HepG2 (cell line): ENCODE results near the gene MLXIPL. TPM values are rescaled to one million over a fixed set of nuclear protein-coding genes. Genes with fewer than 3 reads are reported as not detected.

Source experiments
- BRCA1 ChIP-seq: sonication (generic); formaldehyde crosslinking; IDR thresholded peaks from 2 replicates; pipeline ENCODE4 v1.4.0; 2020; ENCODE audit warnings: missing genetic modification reagents
- CBX2 ChIP-seq, 2 experiments: fragments of 200-600 bp in 1 of 2; sonication (generic); formaldehyde crosslinking in 1 of 2; IDR thresholded peaks; 2 replicates each; pipeline versions ENCODE4 v1.7.0 to v1.8.1; 2018 to 2022; ENCODE audit warnings: low read depth in 2 of 2, low read length in 1 of 2, mild to moderate bottlenecking in 1 of 2, missing genetic modification reagents in 1 of 2
- KMT2A ChIP-seq: sonication (generic); formaldehyde crosslinking; IDR thresholded peaks from 2 replicates; pipeline ENCODE4 v1.4.0; 2020; ENCODE audit warnings: missing genetic modification reagents
- MAFF ChIP-seq: IDR thresholded peaks from 2 replicates; pipeline ENCODE4 v1.6.1; 2011; ENCODE audit warnings: low read depth, low read length, improper control_type of control experiment
- MNT ChIP-seq: fragments of 450-650 bp; IDR thresholded peaks from 2 replicates; pipeline ENCODE4 v1.6.1; 2016
- MXI1 ChIP-seq: IDR thresholded peaks from 3 replicates; pipeline ENCODE4 v1.6.1; 2012; ENCODE audit warnings: low read depth, low read length, inconsistent platforms, borderline replicate concordance
- RCOR2 ChIP-seq: IDR thresholded peaks from 2 replicates; pipeline ENCODE4 v1.6.1; 2016; ENCODE audit warnings: missing biosample characterization, missing genetic modification reagents
- SNRNP70 ChIP-seq: fragments of 200-400 bp; formaldehyde crosslinking; IDR thresholded peaks from 2 replicates; pipeline ENCODE4 v1.6.1; 2017; ENCODE audit warnings: mild to moderate bottlenecking, low read depth, low read length, moderate library complexity
- SOX6 ChIP-seq, 2 experiments: fragments of 450-650 bp in 1 of 2; sonication (generic) in 1 of 2; formaldehyde crosslinking in 1 of 2; IDR thresholded peaks; 2 replicates each; pipeline versions ENCODE4 v1.4.0 to v1.6.1; 2017 to 2020; ENCODE audit warnings: antibody characterized with exemption in 1 of 2, mild to moderate bottlenecking in 1 of 2, missing genetic modification reagents in 1 of 2
- SRSF1 ChIP-seq: fragments of 200-400 bp; formaldehyde crosslinking; optimal IDR thresholded peaks from 2 replicates; pipeline ENCODE3; 2017; ENCODE audit warnings: mild to moderate bottlenecking, low read depth, low read length, moderate library complexity
- ZBTB33 ChIP-seq: sonication (generic); formaldehyde crosslinking; IDR thresholded peaks from 2 replicates; pipeline ENCODE4 v1.4.0; 2020; ENCODE audit warnings: missing genetic modification reagents
- ZNF256 ChIP-seq: sonication (generic); formaldehyde crosslinking; conservative IDR thresholded peaks from 2 replicates; pipeline ENCODE4 v1.4.0; 2020; ENCODE audit warnings: missing genetic modification reagents
- ZNF530 ChIP-seq: sonication (generic); formaldehyde crosslinking; IDR thresholded peaks from 2 replicates; pipeline ENCODE4 v1.5.0; 2020; ENCODE audit warnings: low read depth, mild to moderate bottlenecking, missing genetic modification reagents
- ZNF597 ChIP-seq: sonication (generic); formaldehyde crosslinking; IDR thresholded peaks from 2 replicates; pipeline ENCODE4 v1.5.0; 2020; ENCODE audit warnings: missing genetic modification reagents
- ZNF749 ChIP-seq: sonication (generic); formaldehyde crosslinking; IDR thresholded peaks from 2 replicates; pipeline ENCODE4 v1.8.0; 2022; ENCODE audit warnings: mild to moderate bottlenecking, missing genetic modification reagents, moderate library complexity, borderline replicate concordance
- ZNF816 ChIP-seq: sonication (generic); formaldehyde crosslinking; IDR thresholded peaks from 2 replicates; pipeline ENCODE4 v1.8.0; 2022; ENCODE audit warnings: missing genetic modification reagents, mild to moderate bottlenecking, borderline replicate concordance
- polyA plus RNA-seq, 8 experiments: library from polyadenylated mRNA; depleted of rRNA in 3 of 8; stranded (reverse) in 7 of 8; unstranded in 1 of 8; fragments of >200 nt; fragmentation: Illumina TruSeq in 4 of 8; extraction: Trizol in 4 of 8; gene quantifications; 2 replicates each; pipeline versions ENCODE4 v1.2.1 to v1.2.3, GENCODE V29; 2011 to 2016; ENCODE audit warnings: low read depth in 4 of 8, missing spikeins in 1 of 8, mixed read lengths in 1 of 8; ENCODE audit not compliant: insufficient read depth in 1 of 8
- total RNA-seq, 5 experiments: library from RNA; depleted of rRNA; stranded (reverse); fragments of >200 nt; fragmentation: Illumina TruSeq; extraction: Trizol; gene quantifications; 2 replicates each; pipeline ENCODE4 v1.2.3, GENCODE V29; 2016; ENCODE audit warnings: low read depth in 1 of 5
- TF ChIP-seq, protein P1 (sequence below), 2 experiments: sonication (generic) in 1 of 2; formaldehyde crosslinking in 1 of 2; IDR thresholded peaks; 2 replicates each; pipeline versions ENCODE4 v1.6.1 to v1.9.0; 2014 to 2022; ENCODE audit warnings: antibody characterized with exemption in 1 of 2, borderline replicate concordance in 1 of 2, inconsistent platforms in 1 of 2, low read depth in 1 of 2, missing genetic modification reagents in 1 of 2

Gene MLXIPL
- total and polyA plus RNA-seq, 2 of the 13 experiments (the other 11 are each of a cell fraction or from before 2014, with no cell fraction given) = 51.6 to 60.1 TPM

- TF ChIP-seq, protein P1, sequence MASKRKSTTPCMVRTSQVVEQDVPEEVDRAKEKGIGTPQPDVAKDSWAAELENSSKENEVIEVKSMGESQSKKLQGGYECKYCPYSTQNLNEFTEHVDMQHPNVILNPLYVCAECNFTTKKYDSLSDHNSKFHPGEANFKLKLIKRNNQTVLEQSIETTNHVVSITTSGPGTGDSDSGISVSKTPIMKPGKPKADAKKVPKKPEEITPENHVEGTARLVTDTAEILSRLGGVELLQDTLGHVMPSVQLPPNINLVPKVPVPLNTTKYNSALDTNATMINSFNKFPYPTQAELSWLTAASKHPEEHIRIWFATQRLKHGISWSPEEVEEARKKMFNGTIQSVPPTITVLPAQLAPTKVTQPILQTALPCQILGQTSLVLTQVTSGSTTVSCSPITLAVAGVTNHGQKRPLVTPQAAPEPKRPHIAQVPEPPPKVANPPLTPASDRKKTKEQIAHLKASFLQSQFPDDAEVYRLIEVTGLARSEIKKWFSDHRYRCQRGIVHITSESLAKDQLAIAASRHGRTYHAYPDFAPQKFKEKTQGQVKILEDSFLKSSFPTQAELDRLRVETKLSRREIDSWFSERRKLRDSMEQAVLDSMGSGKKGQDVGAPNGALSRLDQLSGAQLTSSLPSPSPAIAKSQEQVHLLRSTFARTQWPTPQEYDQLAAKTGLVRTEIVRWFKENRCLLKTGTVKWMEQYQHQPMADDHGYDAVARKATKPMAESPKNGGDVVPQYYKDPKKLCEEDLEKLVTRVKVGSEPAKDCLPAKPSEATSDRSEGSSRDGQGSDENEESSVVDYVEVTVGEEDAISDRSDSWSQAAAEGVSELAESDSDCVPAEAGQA (IDR thresholded peaks at IDR 0.05; ENCODE audit: low read depth) = 0 out of 2 replicates have a peak, but pooled peaks have one; percentile 10
- TF ChIP-seq, protein P1 (CRISPR knock-in tag; IDR thresholded peaks at IDR 0.05; ENCODE audit: borderline replicate concordance) = no peak
- TF ChIP-seq ZBTB33 (no peak), BRCA1 (peak; percentile 82; the same call in 1 of the 2 replicates), SRSF1 (peak; percentile 49), MXI1 (peak; percentile 61; the same call in 1 of the 3 replicates), KMT2A (CRISPR knock-in tag) (no peak), RCOR2 (CRISPR knock-in tag) (no peak), ZNF816 (CRISPR knock-in tag) (no peak), ZNF256 (CRISPR knock-in tag) (0 out of 2 replicates have a peak, but pooled peaks have one; percentile 61), MNT (no peak), ZNF749 (no peak), ZNF597 (CRISPR knock-in tag) (no peak), CBX2 (IDR thresholded peaks at IDR 0.05; ENCODE audit: low read depth, low read length) (no peak), CBX2 (CRISPR knock-in tag; IDR thresholded peaks at IDR 0.05; ENCODE audit: low read depth) (no peak), MAFF (no peak), SNRNP70 (no peak), ZNF530 (CRISPR knock-in tag) (no peak), SOX6 (IDR thresholded peaks at IDR 0.05) (no peak), SOX6 (CRISPR knock-in tag; IDR thresholded peaks at IDR 0.05) (peak; percentile 77)
These were observed 23.6 kb upstream of the MLXIPL start (continued) for GRCh38 chr7:73647725-73648592.
